ENCODE results near the gene FOXA3.
A peak's percentile ranks its signal among the peaks of the same experiment; 100 is the strongest.
"Not testable (repeated sequence)": the region's sequence is repeated elsewhere in the genome, so short reads cannot be mapped to it uniquely, and the experiment has no call there.

The FOXA3 gene

DNA sequence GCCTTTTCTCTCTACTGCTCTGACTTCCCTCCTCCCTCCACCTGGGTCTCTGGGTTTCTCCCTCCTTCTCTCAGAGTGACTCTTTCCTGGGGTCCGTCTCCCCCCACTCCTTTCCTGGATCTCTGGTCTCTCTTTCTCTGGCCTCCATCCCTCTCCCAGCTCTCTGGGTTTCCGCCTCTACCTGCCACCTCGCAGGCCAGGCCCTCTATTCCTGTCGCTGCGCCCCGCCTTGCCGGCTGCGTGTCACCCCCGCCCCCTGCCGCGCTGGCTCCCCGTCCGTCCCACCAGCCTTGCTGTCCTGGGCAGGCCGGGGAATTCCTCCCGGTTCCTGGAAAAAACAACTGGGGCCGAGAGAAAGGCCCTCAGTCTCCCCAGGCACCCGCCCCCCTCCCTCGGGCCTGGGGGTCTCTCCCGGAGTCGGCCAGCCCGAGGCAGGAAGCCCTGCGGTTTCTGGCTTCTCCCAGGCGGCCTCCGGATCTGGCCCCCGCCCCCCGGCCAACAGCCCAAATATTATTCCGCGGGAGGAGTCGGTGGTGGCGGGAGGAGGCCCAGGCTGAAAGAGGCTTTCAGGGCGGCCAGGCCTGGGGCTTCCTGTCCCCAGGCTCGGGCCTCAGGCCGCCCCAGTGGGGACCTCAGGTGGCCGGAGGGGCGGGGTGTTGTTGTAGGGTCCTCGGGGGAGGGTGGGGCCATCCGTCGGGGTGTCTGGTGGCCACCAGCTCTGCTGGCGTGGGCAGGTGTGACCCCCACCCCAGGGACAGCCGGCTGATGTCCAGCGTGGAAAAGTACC lies 12.5 kb downstream of the FOXA3 start:
- no peak for DNase-seq

DNA sequence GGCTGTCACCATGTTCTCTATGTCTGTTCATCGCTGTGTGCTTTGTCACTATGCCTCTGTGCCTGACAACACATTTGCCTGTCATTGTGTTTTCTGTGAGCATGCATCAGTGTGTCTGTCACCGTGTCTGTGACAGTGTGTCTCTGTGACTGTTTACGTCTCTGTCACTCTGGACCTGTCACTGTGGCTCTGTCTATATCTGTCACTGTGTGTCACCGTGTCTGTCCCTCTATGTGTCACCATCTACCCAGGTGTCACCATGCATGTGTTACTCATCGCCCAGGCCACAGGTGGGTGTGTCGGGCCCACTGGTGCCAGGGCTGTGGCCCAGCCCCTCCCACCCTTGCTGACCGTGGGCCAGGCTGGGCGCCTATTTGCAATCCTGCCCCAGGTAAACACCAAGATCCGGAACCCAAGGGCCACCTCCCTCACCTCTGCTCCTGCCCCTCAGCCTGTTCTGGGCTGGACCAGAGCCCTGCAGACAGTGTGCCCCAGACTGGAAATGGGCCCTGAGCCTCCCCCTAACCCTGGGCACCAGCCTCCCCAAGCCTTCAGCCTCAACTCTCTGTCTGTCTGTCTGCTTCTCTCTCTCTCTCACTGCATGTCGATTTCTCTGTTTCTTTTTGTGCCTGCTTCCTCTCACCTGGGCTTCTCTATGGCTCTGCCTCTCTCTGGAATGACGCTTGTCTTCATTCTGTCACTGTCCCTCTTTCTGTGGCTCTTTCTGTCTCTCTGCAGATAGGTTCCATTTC lies 14.1 kb downstream of the FOXA3 start:
- DNase-seq = no peak

DNA sequence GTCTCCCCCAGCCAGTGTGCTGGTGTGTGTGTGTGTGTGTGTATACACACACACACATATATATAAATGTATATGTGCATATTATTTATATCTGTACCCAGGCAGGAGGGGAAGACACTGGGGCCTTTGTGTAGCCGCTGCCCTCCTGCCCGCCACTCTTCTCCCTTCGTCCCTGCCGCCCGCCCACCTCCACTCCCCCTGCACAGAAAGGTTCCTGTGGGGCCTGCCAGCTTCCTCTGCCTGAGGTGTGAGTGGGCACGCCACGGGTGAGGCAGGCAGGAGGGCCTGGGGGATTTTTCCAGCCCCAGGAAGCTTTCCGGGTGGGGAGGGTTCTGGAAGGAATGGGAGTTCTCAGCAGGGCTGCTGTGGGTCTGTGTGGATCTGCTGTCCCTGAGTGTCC lies 14.9 kb downstream of the FOXA3 start:
- DNase-seq = no peak

DNA sequence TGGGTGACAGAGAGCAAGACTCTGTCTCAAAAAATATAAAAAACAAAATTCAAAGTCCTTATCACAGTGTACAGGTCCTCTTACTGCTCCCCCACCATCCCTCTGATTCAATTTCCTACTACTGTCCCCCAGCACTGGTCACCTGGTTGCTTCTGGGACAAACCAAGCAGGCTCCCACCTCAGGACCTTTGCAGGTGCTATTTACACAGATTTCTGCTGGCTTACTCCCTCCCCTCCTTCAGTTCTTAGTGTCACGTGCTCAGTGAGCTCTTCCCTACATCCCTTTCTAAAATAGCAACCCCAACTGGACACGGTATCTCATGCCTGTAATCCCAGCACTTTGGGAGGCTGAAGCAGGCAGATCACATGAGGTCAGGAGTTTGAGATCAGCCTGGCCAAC lies 15.8 kb downstream of the FOXA3 start:
- no peak for DNase-seq

DNA sequence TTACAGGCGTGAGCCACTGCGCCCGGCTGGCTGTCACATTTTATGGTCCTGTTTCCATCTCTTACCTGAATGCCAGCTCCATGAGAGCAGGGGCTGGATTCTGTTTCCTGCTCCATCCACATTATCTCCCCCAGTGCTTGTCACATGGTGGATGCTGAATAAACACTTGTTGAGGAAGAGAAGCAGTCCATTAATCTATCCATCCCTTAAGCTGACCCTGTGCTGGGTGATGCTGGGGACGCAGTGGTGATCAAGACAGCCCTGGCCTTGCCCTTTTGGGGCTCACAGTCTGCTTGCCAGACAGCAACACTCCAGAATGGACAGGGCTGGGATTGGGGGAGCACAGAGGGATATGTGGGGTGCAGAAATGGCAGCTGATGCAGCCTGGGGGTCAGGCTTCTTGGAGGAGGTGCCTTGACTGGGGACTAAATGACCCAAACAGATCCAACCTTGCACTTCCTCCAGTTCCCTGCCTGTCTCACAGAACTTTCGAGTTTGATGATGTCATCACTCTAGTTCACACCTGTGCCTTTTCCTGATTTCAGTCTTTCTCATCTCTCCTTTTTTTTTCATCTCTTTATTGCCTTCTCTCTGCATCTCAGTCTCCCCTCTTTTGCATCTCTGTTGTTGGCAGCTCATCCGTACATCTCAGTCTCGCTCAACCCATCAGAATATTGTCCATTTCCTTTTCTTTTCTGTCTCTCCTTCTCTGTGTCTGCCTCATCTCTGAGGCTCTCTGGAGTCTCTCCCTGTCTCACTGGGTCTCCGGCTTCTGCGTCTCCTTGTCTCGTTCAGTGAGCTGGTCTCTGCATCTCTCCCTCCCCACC lies 17.2 kb downstream of the FOXA3 start:
- no peak for DNase-seq

DNA sequence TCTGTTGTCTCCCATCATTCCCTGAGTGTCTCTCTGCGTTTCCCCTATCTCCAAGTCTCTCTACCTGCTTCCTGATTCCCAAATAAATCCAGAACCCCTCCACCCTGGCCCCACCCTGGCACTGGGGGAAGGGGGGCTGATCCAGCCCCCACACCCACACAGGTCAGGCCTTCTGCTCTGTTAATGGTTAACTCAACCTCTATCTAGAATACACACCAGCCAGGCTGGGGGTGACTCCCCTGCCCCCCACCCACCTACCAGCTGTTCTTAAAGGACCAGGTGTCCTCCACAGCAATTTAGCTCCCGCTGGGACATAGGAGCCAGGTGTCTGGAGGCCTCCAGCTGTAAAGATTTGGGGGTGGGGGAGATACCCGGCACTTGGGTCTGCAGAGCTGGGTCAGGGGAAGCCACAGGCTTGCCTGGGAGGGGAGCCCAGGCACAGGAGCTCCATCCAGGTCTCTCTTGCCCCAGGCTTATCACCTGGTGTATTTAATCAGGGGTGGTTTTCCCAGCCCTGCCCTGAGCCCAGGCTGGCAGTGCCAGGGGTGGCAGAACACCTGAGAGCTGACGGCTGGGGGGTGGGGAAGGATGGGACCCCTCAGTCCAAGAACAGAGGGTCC lies 17.9 kb downstream of the FOXA3 start:
- DNase-seq = no peak

DNA sequence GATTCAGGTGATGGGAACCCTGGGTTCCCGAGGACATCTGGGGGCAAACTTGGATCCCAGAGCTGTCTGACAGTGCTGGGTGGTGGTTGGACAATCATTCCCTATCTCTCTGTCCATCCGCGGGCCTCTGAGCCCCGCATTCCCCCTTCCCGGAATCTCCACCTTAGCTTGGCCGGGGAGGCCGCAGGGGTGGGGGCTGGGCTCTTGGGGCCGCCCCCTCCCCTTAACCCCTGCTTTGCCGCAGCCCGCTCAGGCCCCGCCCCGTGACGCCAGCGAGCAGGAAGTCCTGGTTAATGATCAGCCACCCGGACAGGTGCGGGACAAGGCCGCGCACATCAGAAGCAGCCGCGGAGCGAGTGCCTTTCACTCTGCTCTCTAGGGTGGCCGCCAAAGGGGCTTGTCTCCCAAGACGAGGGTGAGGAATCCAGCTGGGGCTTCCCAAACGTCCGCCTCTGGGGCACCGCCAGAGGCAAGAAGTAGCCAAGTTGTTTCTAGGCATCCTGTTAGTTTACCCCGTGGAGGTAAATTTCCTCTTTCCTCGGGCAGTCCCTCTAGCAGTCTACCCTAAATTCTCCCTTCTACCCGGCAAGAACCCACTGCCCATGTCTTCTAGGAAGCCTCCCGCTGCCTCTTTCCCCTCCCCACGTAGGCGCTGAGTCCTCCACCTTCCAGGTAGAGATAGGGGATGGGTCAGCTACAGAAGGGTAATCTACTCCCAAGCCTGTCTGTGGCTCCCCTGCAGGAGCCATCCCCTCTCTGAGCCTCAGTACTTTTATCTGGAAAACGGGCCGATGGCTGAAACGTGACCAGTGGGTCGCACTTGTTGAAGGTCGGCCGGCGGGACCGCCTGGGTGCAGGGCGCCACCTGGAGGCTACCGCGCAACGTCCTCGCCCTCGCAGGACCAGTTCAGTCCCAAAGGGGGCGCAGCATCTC lies 18.8 kb downstream of the FOXA3 start:
- DNase-seq = no peak

DNA sequence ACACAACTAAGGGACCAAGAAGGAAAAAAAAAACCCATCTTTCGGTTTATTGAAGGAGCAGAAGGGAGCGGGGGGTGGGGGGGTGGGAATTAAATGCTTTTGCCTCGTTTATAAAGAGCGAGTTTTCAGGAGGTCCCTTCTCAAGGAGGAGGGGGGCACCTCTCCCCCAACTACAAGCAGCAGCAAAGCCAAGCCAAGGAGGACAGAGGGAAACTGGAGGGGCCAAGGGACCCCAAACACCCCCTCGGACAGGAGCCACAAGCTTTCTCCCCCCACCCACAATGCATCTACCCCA lies 19.4 kb downstream of the FOXA3 start:
- DNase-seq = no peak

DNA sequence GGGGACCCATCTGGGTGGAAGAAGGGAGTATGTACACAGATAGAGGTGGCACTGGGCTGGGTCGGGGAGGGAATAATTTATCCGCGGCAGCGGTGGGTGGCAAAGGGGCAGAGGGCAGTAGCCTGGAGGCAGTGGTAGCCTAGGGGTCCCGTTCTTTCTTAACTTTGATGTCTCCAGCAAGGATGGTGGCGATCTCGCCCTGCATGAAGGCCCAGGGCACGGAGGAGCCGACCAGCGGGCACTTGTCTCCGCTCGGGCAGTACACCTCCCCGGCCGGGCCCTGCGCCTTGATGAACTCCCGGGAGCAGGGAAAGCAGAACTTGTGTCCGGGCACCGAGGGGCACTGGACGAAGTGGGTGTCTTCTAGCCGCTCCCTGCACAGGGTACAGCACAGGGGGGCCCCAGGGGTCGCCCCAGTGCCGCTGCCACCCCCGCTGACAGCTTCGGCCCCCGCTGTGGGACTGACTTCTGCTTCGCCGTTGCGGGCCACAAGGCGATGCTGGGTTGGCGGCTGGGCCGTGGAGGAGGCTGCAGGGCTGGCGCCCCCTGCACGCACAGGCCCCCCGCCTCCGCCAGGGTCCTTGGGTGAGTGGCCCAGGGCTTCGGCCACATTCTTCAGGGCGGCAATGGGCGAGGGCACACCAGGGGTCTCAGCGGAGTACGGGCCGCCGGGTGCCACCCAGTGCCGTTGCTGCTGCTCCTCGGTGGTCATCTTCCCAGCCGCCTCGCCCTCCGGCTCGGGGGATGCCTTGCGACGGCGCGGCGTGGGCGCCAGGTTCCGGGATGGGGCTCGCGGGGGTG lies 20.0 kb downstream of the FOXA3 start:
- no peak for DNase-seq

DNA sequence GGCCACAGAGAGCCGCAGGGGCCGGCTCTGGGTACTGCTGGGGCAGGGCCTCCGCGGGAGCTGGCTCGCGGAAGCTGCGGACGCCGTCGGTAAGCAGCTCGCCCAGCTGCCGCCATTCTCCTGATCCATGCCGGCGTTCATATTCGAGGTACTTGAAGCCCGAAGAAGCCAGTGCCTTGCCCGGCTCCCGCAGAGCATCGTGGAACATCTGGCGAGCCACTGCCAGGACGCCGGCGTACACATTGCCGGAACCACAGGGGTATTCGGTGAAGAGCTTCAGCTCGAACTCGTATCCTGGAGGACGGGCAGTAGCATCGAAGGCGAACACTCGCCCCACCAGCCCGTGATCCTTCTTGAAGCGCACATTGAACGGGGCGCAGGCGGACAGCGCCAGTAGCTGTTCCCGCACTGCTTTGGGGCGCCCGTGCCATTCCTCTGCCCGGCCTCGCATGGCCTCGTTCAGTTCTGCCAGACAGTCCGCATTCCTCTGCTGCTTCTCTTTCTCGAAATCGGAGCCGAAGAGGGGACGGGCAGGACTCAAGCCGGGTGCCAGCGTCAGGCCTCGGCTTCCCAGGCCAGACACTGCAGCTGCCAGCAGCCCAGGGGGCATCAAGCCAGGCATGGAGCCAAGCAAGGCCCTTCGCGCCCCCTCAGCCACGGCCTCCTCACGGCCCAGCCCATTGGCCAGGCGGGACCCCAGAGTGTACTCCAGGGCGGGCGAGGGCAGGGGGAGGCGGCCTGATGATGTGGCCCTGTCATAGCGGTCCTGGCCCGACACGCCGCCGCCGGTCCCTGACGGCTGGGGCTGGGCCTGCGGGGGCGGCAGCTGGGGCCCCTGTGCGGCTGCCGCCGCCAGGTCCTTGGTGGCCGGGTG lies 20.8 kb downstream of the FOXA3 start:
- DNase-seq = no peak

DNA sequence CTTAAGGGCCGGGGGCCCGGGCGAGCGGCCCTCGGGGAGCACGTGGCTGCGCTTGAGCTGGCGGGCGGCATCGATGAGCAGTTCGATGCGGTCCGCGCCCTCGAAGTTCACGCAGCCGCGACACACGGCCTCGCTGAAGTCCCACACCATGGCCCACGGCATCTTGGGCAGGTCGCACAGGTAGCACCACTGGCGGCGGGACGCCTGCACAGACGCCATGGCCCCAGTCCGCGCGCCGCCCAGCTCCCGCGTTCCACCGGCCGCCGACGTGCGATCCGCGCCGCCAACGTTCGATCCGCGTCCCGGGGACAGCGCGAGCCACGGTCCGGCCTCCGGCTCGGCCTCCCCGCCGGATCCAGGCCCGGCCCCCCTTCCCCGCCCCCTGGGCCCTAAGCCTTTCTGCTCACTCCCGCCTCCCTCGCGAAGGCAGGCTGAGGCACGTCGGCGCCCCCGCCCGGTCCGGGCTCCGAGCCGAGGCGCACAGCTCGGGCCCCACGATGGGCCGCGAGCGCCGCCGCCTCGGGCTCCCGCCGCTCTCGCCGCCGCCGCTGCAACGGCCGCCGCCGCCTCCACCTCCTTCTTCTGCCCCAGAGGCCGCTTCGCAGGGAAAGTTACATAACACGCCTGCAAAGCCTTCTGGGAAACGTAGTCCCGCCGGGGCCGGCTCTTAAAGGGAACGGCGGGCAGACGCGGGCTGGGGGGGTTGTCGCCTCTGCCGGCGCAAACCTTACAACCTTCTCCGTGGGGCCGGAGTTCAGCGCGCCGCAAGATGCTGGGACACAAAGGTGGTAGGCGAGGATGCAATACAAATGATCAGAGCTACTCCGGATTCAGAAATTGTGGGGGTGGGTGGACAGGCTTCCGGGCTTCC lies 21.7 kb downstream of the FOXA3 start, which contains the start of gene IRF2BP1:
TSS of gene IRF2BP1 (minus strand) at position 586 of the 871 bp plus-strand sequence. CDS start at position 219, 367 bp downstream.
- DNase-seq = peak; percentile 8 to 50

DNA sequence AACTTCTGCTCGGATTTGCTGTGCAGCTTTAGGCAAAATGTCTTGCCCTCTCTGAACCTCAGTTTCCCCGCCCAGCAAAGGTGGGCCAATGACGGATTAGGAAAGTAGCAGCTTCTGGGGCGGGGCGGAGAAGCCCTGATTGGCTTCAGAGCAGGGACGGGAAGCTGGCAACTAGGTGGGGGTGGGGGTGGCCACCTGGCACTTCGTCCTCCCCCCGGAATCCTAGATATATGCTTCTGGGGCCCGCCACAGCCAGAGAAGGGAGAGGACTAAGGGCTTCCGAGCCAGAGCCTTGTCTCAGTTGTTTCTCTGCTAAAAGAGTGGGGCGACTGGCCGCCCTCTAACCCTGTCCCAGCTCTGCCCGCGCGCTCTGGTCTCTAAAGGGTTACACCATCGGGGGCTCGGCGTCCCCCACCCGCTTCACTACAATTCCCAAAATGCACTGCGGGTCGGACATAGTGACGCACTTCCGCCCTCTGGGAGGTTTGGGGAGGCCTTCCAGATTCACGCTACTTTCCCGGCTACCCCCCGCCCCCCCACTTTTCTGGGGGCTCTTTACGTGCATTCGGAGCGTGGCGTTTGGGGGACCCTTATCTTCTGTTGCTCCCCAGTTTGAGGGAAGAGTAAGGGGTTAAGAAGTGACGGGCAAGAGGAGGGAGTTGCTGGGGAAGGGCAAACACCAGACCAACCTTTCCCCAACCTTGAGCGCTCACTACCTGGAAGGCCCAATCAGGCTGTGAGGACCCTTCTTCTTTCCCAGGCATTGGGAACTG lies 22.5 kb downstream of the FOXA3 start:
- peak; percentile 26 to 81 for DNase-seq

DNA sequence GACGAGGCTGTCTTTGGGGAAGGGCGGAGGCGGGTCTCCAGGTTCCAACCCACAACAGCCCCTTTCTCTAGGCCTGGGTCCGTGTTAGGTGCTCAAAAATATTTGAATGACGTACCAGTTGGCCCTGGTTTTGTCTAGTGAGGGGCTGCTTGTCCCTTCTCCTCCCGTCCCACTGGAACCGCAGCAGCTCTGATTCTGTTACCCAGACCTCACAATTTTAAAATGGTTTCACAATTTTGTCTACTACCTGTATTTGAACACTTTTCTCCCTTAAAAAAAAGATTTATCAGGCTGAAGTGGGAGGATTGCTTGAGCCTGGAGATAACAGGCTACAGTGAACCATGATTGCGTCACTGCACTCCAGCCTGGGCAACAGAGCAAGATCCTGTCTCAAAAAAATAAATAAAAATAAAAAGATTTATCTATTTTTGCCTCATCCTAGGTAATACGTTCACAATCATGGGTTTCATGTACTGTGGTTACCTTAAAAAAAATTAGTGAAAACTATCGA lies 23.1 kb downstream of the FOXA3 start:
- DNase-seq = no peak

DNA sequence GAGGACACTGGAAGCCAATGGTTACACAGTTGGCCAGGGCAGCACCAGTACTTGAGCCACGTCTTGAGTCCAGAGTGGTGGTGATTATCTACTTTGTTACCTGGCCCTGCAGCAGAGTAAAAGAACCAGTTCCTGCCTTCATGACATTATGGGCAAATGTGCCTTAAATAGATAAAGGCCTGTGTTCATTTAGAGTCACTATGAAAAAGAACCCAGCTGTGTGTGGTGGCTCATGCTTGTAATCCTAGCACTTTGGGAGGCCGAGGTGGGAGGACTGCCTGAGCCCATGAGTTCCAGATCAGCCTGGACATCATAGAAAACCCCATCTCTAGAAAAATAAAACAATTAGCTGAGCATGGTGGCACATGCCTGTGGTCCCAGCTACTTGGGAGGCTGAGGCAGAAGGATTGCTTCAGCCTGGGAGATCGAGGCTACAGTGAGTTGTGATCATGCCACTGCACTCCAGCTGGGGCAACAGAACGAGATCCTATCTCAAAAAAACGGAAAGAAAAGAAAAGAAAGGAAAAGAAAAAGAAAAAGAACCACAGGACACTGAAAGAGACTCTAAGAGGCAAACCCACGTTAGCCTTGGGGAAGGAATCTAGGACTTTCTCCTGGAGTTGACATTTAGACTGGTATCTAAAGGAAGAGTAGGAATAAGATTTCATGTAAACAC lies 25.2 kb downstream of the FOXA3 start:
- no peak for DNase-seq

DNA sequence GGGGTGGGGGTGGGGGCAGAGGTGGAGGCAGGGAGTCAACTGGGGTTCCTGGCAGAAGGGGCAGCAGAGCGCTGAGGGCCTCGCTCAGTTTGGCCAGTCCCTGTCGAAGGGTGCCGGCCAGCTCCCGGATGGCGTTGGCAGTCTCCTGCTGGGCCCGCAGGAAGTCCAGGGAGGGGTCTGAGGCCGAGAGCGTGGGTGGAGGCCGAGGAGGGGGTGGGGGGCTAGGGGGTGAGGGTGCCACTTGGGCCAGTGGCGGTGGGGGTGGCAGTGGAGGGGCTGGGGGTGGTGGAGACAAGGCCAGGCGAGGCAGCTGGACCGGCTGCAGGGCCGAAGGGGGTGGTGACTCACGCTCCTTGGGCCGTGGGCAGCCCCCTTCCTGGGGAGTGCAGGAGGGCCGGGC lies 26.8 kb downstream of the FOXA3 start:
- DNase-seq = no peak

DNA sequence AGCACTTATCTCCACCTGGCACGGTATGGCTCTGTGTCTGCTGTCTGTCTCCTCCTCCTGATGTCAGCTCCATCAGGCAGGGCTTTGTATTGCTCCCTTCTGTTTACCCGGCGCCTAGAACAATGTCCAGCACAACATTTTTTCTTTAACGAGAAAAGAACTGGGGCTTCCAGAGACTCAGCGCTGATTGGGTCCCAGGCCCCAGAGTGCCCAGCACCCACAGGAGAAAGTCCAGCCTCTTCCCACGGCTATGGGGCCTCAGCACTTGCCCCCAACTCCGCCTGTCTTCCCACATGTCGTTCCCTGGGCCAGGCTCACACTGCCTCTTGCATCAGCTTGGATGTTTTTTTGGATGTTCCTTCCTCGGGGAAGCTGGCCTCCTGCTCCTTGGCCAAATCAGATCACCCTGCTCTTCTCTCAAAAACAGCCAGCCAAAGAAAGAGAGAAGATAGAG lies 31.4 kb downstream of the FOXA3 start:
- no peak for DNase-seq

DNA sequence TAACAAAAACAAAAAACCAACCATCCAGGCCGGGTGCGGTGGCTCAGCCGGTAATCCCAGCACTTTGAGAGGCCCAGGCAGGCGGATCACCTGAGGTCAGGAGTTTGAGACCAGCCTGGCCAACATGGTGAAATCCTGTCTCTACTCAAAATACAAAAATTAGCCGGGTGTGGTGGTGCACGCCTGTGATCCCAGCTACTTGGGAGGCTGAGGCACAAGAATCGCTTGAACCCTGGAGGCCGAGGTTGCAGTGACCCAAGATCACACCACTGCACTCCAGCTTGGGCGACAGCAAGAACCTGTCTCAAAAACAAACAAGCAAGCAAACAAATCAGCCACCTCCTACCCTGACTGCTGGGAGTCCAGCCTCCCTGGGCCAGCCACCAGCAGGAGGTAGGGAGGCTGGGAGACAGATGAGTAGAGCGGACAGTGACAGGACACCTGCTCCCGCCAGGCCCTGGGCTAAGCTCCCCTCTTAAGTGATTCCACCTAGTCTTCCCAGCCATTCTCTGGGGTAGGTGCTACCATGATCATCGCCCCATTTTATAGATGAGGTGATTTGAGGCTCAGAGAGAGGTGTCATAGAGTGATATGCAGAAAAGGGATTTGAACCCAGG lies 32.0 kb downstream of the FOXA3 start:
- DNase-seq = not testable (repeated sequence)
